GOT3 (cell line): ENCODE measurements around the gene DGAT2.

ENCODE experiments used
- DNase-seq: peaks from one replicate; lab custom pipeline; 2025; ENCODE audit warnings: mixed read lengths; lab: John Stamatoyannopoulos, UW

The DGAT2 gene

GRCh38 chr11:75826461-75827230 is 58.1 kb downstream of the DGAT2 start:
- DNase-seq, result no peak

- no peak for DNase-seq
These were observed 59.0 kb downstream of the DGAT2 start for GRCh38 chr11:75827562-75827961.

GRCh38 chr11:75831915-75832502 is 63.4 kb downstream of the DGAT2 start:
- no peak for DNase-seq

GRCh38 chr11:75834728-75835127 is 66.2 kb downstream of the DGAT2 start:
- no peak for DNase-seq

- no peak for DNase-seq
These were observed 67.8 kb downstream of the DGAT2 start for GRCh38 chr11:75836417-75836816.

- DNase-seq, result no peak
These were observed 71.3 kb downstream of the DGAT2 start for GRCh38 chr11:75839851-75840250.

GRCh38 chr11:75840522-75840921 is 71.9 kb downstream of the DGAT2 start:
- no peak for DNase-seq

GRCh38 chr11:75841739-75842138 is 73.2 kb downstream of the DGAT2 start:
- DNase-seq, result no peak

- DNase-seq, result no peak
These were observed 76.7 kb downstream of the DGAT2 start for GRCh38 chr11:75845324-75845723.

- no peak for DNase-seq
These were observed 81.3 kb downstream of the DGAT2 start for GRCh38 chr11:75849894-75850293.

GRCh38 chr11:75850787-75851186 is 82.2 kb downstream of the DGAT2 start:
- DNase-seq, result no peak
